Keratinocyte (primary cell): ENCODE data around the gene PDE4A.

Experiments
- CTCF ChIP-seq, 3 experiments: IDR thresholded peaks in 1 of 3; conservative IDR thresholded peaks in 1 of 3; optimal IDR thresholded peaks in 1 of 3; 2 replicates in 2 of 3; 3 replicates in 1 of 3; pipeline versions ENCODE3 to v1.5.1; 2011; ENCODE audit warnings: low read length in 3 of 3, mild to moderate bottlenecking in 3 of 3, moderate library complexity in 2 of 3, control low read depth in 1 of 3, inconsistent platforms in 1 of 3; ENCODE audit not compliant: insufficient read depth in 2 of 3; ENCODE audit errors: extremely low read depth in 1 of 3
- EZH2 ChIP-seq: IDR thresholded peaks from one replicate; pipeline ENCODE4 v1.6.1; 2012; ENCODE audit warnings: inconsistent platforms, mild to moderate bottlenecking, low read length, moderate library complexity

GRCh38 chr19:10452726-10453618, 32.6 kb downstream of the PDE4A start:
- TF ChIP-seq CTCF (optimal IDR thresholded peaks at IDR 0.05 in 1 of 3, IDR thresholded peaks at IDR 0.05 in 1 of 3, conservative IDR thresholded peaks at IDR 0.05 in 1 of 3; ENCODE audit: extremely low read depth in 1 of 3, insufficient read depth in 2 of 3, low read length in 3 of 3) (no peak), EZH2 (no peak)
